HUES6 (cell line): ENCODE data around the gene DHRS7B.
"Not testable (repeated sequence)": the region's sequence is repeated elsewhere in the genome, so short reads cannot be mapped to it uniquely, and the experiment has no call there.

ENCODE experiments used
- H3K27ac ChIP-seq: 2 replicates; pipeline ENCODE4 v1.7.0; 2013; ENCODE audit warnings: low read depth, mild to moderate bottlenecking, low read length, inconsistent platforms
- H3K27me3 ChIP-seq: 2 replicates; pipeline ENCODE4 v1.6.1; 2013; ENCODE audit warnings: low read length; ENCODE audit not compliant: control insufficient read depth, insufficient read depth
- H3K36me3 ChIP-seq: 2 replicates; pipeline ENCODE4 v1.6.1; 2013; ENCODE audit warnings: low read length; ENCODE audit not compliant: control insufficient read depth, insufficient read depth
- H3K4me1 ChIP-seq: 2 replicates; pipeline ENCODE4 v1.6.1; 2013; ENCODE audit warnings: low read length; ENCODE audit not compliant: control insufficient read depth, insufficient read depth
- H3K4me3 ChIP-seq: 2 replicates; pipeline ENCODE4 v1.5.1; 2013; ENCODE audit warnings: low read depth, low read length
- H3K9ac ChIP-seq: one replicate; pipeline ENCODE4 v1.6.1; 2013; ENCODE audit warnings: mild to moderate bottlenecking, low read length
- H3K9me3 ChIP-seq: 2 replicates; pipeline ENCODE4 v1.6.1; 2013; ENCODE audit warnings: low read depth, low read length; ENCODE audit not compliant: control insufficient read depth, insufficient read depth

Gene DHRS7B

DNA sequence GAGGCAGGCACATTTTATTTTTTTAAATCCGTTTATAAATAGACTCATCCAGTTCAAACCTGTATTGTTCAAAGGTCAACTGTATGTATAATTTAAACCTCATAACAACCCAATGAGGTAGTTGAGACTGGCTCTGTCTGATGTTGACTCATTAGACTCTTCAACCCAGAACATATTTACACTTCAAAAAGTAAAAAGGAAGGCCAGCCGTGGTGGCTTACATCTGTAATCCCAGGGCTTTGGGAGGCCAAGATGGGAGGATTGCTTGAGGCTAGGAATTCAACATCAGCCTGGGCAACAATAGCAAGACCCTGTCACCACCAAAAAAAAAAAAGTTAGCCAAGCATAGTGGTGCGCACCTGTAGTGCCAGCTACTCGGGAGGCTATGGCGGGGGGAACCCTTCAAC, 32.5 kb upstream of the DHRS7B start:
- H3K4me1 ChIP-seq = peaks cover 3% of the 10 kb centered on the region; the same call in 1 of the 2 replicates
- no peaks in the 10 kb centered on the region for H3K9me3 ChIP-seq
- no peaks in the 10 kb centered on the region for H3K36me3 ChIP-seq
- no peak overlapping the region for H3K27ac ChIP-seq
- H3K27me3 ChIP-seq = no peaks in the 10 kb centered on the region
- H3K9ac ChIP-seq = no peak overlapping the region
- H3K4me3 ChIP-seq = no peak overlapping the region

- Histone ChIP-seq H3K4me1 (peaks cover 3% of the 10 kb centered on the region; the same call in 1 of the 2 replicates), H3K9ac (no peak overlapping the region), H3K36me3 (no peaks in the 10 kb centered on the region), H3K27me3 (no peaks in the 10 kb centered on the region), H3K9me3 (no peaks in the 10 kb centered on the region), H3K4me3 (no peak overlapping the region), H3K27ac (no peak overlapping the region)
Measured at GRCh38 chr17:21095735-21096134, 31.0 kb upstream of the DHRS7B start.

- Histone ChIP-seq H3K9me3 (no peaks in the 10 kb centered on the region), H3K27ac (no peak overlapping the region), H3K36me3 (no peaks in the 10 kb centered on the region), H3K4me1 (no peaks in the 10 kb centered on the region), H3K27me3 (no peaks in the 10 kb centered on the region), H3K9ac (no peak overlapping the region), H3K4me3 (no peak overlapping the region)
Measured at GRCh38 chr17:21096874-21097273, 29.9 kb upstream of the DHRS7B start.

GRCh38 chr17:21098934-21099689, 27.7 kb upstream of the DHRS7B start:
- H3K9me3 ChIP-seq = no peaks in the 10 kb centered on the region
- H3K27ac ChIP-seq = peak overlapping the region; percentile 98
- no peaks in the 10 kb centered on the region for H3K4me1 ChIP-seq
- peak overlapping the region; percentile 76 for H3K4me3 ChIP-seq
- no peaks in the 10 kb centered on the region for H3K36me3 ChIP-seq
- peak overlapping the region; percentile 97 for H3K9ac ChIP-seq
- H3K27me3 ChIP-seq = no peaks in the 10 kb centered on the region

DNA sequence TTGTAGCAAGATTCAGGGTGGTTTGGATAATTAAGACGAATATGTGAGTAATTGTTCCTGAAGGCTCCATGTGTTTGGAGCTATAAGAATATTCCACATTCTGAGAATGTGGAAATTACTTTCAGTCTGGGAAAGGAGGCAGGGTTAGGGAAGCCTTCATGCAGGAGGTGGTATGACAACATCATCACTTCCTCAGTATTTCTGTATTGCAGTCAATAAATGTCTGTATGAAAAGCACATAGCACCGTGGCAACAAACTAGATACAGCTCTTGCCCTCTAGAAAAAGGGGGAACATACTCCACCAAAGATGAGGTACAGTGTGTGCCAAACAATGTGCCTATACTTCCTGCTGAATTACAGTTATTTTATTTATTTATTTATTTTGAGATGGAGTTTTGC, 26.1 kb upstream of the DHRS7B start:
- Histone ChIP-seq H3K27me3 (no peaks in the 10 kb centered on the region), H3K36me3 (no peaks in the 10 kb centered on the region), H3K4me1 (peaks cover 9% of the 10 kb centered on the region; the same call in 1 of the 2 replicates), H3K9me3 (no peaks in the 10 kb centered on the region), H3K9ac (no peak overlapping the region), H3K4me3 (no peak overlapping the region), H3K27ac (no peak overlapping the region)

DNA sequence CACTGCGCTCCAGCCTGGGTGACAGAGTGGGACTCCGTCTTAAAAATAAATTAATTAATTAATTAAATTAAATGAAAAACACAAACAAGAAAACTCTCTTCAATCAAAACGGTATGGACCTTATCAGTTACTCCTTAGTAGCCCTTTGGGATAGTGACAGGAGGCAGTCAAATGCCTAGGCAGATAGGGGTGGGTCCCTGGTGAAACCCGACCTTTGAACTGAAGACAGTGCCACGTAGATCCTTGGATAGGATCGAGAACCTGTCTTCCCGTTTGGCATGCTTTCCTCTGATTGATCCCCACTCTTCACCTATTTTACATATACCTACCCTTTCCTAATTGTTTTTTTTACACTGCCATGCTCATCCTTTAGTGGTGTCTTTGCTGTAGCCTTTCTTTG, 22.2 kb upstream of the DHRS7B start:
- Histone ChIP-seq H3K36me3 (no peaks in the 10 kb centered on the region), H3K9ac (peak overlapping the region; percentile 81), H3K27ac (peak overlapping the region; percentile 62; the same call in 1 of the 2 replicates), H3K4me1 (peaks cover 43% of the 10 kb centered on the region), H3K9me3 (no peaks in the 10 kb centered on the region), H3K4me3 (no peak overlapping the region), H3K27me3 (no peaks in the 10 kb centered on the region)

- Histone ChIP-seq H3K4me1 (peaks cover 46% of the 10 kb centered on the region), H3K27ac (peak overlapping the region; percentile 62; the same call in 1 of the 2 replicates), H3K9ac (peak overlapping the region; percentile 81), H3K4me3 (no peak overlapping the region), H3K9me3 (no peaks in the 10 kb centered on the region), H3K36me3 (no peaks in the 10 kb centered on the region), H3K27me3 (no peaks in the 10 kb centered on the region)
Measured at GRCh38 chr17:21105064-21105894, 21.5 kb upstream of the DHRS7B start.

DNA sequence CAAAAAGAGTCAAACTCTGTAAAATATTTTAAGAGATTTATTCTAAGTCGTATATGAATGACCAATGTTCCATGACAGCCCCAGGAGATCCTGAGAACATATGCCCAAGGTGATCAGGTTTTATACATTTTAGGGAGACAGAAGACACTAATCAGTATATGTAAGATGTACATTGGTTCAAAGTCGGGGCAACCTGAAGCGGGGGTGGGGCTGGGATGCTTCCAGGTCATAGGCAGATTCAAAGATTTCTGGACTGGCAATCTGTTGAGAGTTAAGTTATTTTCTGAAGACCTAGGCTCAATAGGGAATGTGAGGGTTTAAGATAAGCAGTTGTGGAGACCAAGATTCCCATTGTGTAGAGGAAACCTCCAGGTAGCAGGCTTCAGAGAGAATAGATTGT, 20.4 kb upstream of the DHRS7B start:
- H3K4me3 ChIP-seq = no peak overlapping the region
- no peaks in the 10 kb centered on the region for H3K9me3 ChIP-seq
- H3K4me1 ChIP-seq = peaks cover 46% of the 10 kb centered on the region
- peak overlapping the region; percentile 62; the same call in 1 of the 2 replicates for H3K27ac ChIP-seq
- H3K9ac ChIP-seq = peak overlapping the region; percentile 54
- no peaks in the 10 kb centered on the region for H3K27me3 ChIP-seq
- no peaks in the 10 kb centered on the region for H3K36me3 ChIP-seq

DNA sequence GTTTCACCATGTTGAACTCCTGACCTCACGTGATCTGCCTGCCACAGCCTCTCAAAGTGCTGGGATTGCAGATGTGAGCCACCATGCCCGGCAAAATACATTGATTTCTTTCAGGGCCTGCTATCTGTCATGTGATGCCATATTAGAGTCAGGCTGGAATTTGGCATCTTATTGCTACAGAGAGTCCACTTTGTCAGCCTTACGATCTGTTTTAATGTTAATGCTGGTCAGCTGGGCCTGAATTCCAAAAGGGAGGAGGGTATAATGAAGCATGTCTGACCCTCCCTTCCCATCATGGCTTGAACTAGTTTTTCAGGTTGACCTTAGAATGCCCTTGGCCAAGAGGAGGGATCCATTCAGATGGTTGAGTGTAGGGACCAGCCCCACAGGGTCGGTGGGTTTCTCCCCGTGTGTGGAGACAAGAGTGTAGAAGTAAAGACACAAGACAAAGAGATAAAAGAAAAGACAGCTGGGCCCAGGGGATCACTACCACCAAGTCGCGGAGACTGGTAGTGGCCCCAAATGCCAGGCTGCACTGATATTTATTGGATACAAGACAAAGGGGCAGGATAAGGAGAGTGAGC, 19.6 kb upstream of the DHRS7B start:
- peak overlapping the region; percentile 54 for H3K9ac ChIP-seq
- not testable (repeated sequence) for H3K36me3 ChIP-seq, H3K27me3 ChIP-seq, H3K9me3 ChIP-seq, H3K4me3 ChIP-seq
- peaks cover 46% of the 10 kb centered on the region for H3K4me1 ChIP-seq
- peak overlapping the region; percentile 62; the same call in 1 of the 2 replicates for H3K27ac ChIP-seq

GRCh38 chr17:21108651-21109050, 18.1 kb upstream of the DHRS7B start:
- no peaks in the 10 kb centered on the region for H3K27me3 ChIP-seq
- H3K9me3 ChIP-seq = no peaks in the 10 kb centered on the region
- H3K36me3 ChIP-seq = no peaks in the 10 kb centered on the region
- peaks cover 46% of the 10 kb centered on the region for H3K4me1 ChIP-seq
- H3K27ac ChIP-seq = peak overlapping the region; percentile 98
- H3K4me3 ChIP-seq = no peak overlapping the region
- peak overlapping the region; percentile 76 for H3K9ac ChIP-seq
